MCF 10A (cell line): ENCODE measurements around the gene B4GALT1. TPM values are rescaled to one million over a fixed set of nuclear protein-coding genes. Genes with fewer than 3 reads are reported as not detected.
A peak's percentile ranks its signal among the peaks of the same experiment; 100 is the strongest.

Source experiments
- BruUV-seq: library from RNA; stranded (reverse); fragments of 400-500 nt; replicated peaks from 2 replicates; lab custom pipeline; 2021; lab: Mats Ljungman, UMichigan
- CTCF ChIA-PET: fragments of 300-600 bp; sonication (Branson Sonifier 250); formaldehyde crosslinking; extraction: SDS; loops from one replicate; lab custom pipeline; 2021; ENCODE audit warnings: antibody characterized with exemption, inconsistent platforms; lab: Yijun Ruan, JAX
- POLR2A ChIA-PET: fragments of 300-600, 350-650 bp; sonication (Branson Sonifier 250); formaldehyde crosslinking; extraction: SDS; loops from one replicate; lab custom pipeline; 2020; ENCODE audit warnings: antibody characterized with exemption, inconsistent platforms; lab: Yijun Ruan, JAX
- DNase-seq: peaks from one replicate; pipeline ENCODE4 v3.0.0-alpha.2; 2018; ENCODE audit not compliant: unreplicated experiment
- H3K27ac Mint-ChIP-seq: one replicate; pipeline ENCODE4 v1.8.0; 2022; ENCODE audit warnings: mild to moderate bottlenecking, low read depth, mixed read lengths; ENCODE audit not compliant: unreplicated experiment
- H3K27me3 Mint-ChIP-seq: one replicate; pipeline ENCODE4 v1.8.0; 2022; ENCODE audit warnings: mixed read lengths; ENCODE audit not compliant: insufficient read depth, unreplicated experiment
- H3K36me3 Mint-ChIP-seq: one replicate; pipeline ENCODE4 v1.8.0; 2022; ENCODE audit warnings: mild to moderate bottlenecking, moderate library complexity, mixed read lengths; ENCODE audit not compliant: insufficient read depth, unreplicated experiment
- H3K4me1 Mint-ChIP-seq: one replicate; pipeline ENCODE4 v1.8.0; 2022; ENCODE audit warnings: mixed read lengths; ENCODE audit not compliant: insufficient read depth, unreplicated experiment
- H3K4me3 Mint-ChIP-seq: one replicate; pipeline ENCODE4 v1.8.0; 2022; ENCODE audit warnings: mild to moderate bottlenecking, moderate library complexity, mixed read lengths; ENCODE audit not compliant: unreplicated experiment
- H3K9me3 Mint-ChIP-seq: one replicate; pipeline ENCODE4 v1.8.0; 2022; ENCODE audit warnings: mixed read lengths; ENCODE audit not compliant: unreplicated experiment
- intact Hi-C: fragments of 100-400 bp; cut with micrococcal nuclease; formaldehyde crosslinking; loops from 2 replicates; pipeline ENCODE4 v1.14.1; 2022
- total RNA-seq: library from RNA; stranded (reverse); gene quantifications from 2 replicates; pipeline ENCODE4 v1.2.3, GENCODE V29; 2022
- TF ChIP-seq, protein P1 (sequence below): fragments of 200-600 bp; IDR thresholded peaks from one replicate; pipeline ENCODE4 v1.8.0; 2022; ENCODE audit warnings: antibody characterized with exemption, mild to moderate bottlenecking; ENCODE audit not compliant: unreplicated experiment

The B4GALT1 gene
- total RNA-seq, 1 experiment from 2014 or later: 184 TPM

DNA sequence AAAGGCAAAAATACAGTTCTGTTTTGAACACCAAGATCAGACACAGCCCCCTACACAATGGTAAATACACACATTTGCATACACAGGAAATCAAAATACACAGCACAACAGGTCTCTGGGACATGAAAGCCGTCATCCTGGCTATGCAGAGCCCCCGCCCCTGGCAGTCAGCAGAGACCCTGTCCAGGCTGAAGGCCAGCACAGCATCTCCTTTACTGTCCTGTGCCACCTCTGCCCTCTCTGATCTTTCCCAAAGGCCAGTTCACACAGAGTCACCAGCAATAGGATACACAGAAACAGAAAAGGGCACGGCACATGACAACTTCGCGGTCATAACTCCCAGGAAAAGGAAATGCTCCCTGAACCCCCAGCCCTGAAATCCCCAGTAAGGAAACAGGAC lies 56.5 kb downstream of the B4GALT1 start:
- intact Hi-C loops: no loop called here
- BruUV-seq: TSS peak; percentile 21
- no peak overlapping the region for H3K4me3 Mint-ChIP-seq
- POLR2A ChIA-PET: interaction anchor here (1.0 kb wide), 1 partner anchor 57 kb away, joined by 3 read pairs; the partner anchor contains the start of gene B4GALT1
- CTCF ChIA-PET: no interaction called here
- H3K27ac Mint-ChIP-seq: no peak overlapping the region
- peaks cover 28% of the 10 kb centered on the region for H3K4me1 Mint-ChIP-seq
- H3K27me3 Mint-ChIP-seq: no peaks in the 10 kb centered on the region
- DNase-seq: no peak
- H3K36me3 Mint-ChIP-seq: peaks cover 97% of the 10 kb centered on the region
- TF ChIP-seq, protein P1, sequence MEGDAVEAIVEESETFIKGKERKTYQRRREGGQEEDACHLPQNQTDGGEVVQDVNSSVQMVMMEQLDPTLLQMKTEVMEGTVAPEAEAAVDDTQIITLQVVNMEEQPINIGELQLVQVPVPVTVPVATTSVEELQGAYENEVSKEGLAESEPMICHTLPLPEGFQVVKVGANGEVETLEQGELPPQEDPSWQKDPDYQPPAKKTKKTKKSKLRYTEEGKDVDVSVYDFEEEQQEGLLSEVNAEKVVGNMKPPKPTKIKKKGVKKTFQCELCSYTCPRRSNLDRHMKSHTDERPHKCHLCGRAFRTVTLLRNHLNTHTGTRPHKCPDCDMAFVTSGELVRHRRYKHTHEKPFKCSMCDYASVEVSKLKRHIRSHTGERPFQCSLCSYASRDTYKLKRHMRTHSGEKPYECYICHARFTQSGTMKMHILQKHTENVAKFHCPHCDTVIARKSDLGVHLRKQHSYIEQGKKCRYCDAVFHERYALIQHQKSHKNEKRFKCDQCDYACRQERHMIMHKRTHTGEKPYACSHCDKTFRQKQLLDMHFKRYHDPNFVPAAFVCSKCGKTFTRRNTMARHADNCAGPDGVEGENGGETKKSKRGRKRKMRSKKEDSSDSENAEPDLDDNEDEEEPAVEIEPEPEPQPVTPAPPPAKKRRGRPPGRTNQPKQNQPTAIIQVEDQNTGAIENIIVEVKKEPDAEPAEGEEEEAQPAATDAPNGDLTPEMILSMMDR: no peak
- H3K9me3 Mint-ChIP-seq: no peaks in the 10 kb centered on the region

DNA sequence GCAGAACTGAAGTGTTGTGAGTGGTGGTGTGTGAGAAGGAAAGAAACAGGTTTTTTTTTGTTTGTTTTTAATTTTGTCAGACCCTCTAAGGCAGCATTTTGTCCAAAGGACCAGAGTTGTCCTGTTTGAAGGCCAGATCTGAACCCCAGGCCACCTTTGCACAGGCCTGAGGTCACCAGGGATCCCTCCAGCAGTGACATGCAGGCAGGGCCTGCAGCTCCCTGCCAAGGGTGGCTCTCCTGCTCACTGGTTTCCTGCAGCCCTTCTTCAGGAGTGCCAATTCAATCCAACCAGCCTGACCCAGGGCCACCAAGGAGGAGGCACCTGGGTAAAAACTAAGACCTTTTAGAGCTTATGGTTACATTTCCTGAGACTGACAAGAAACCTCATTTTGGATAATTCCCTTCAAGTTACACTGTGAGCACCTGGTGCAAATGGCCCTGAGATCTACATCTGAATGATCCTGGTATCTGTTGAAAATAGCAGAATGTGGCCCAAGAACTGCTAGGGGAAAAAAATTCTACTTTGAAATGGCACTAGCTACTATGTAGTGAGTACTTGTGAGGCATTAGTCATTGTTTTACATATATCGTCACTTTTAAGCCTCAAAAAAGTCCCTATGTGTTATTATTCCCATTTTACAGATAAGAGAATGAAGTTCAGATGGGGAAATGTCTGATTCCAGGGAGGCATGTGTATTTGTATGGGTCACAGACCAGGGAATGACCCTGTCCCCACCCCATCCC lies 57.1 kb downstream of the B4GALT1 start:
- no TSS peak for BruUV-seq
- peaks cover 93% of the 10 kb centered on the region for H3K36me3 Mint-ChIP-seq
- intact Hi-C loops: no loop called here
- H3K4me1 Mint-ChIP-seq: peaks cover 32% of the 10 kb centered on the region
- TF ChIP-seq, protein P1: no peak
- H3K27me3 Mint-ChIP-seq: no peaks in the 10 kb centered on the region
- H3K4me3 Mint-ChIP-seq: no peak overlapping the region
- H3K9me3 Mint-ChIP-seq: no peaks in the 10 kb centered on the region
- CTCF ChIA-PET: interaction anchor here (0.6 to 1.1 kb wide), 2 partner anchors 8 to 363 kb away, joined by 3 to 5 read pairs; no protein-coding TSS in a partner anchor
- POLR2A ChIA-PET: interaction anchor here (1.0 to 2.0 kb wide), 10 partner anchors 8 to 116 kb away, joined by 3 to 7 read pairs (median 4); partner anchors contain the start of gene B4GALT1
- H3K27ac Mint-ChIP-seq: no peak overlapping the region
- DNase-seq: no peak

DNA sequence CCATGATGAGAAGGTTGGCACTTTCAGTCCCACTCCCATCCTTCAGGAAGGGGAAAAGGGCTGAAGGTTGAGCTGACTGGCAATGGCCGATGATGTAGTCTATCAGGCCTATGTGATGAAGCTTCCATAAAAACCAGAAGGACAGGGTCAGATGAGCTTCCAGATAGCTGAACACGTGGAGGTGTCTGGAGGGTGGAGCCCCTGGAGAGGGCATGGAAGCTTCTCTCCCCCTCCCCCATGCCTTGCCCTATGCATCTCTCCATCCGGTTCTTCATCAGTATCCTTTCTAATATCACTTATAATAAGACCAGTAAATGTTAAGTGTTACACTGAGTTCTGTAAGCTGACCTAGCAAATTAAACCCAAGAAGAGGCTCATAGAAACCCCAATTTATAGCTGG lies 58.0 kb downstream of the B4GALT1 start:
- TF ChIP-seq, protein P1: no peak
- intact Hi-C loops: no loop called here
- H3K36me3 Mint-ChIP-seq: peaks cover 86% of the 10 kb centered on the region
- no peak overlapping the region for H3K4me3 Mint-ChIP-seq
- BruUV-seq: no TSS peak
- H3K27ac Mint-ChIP-seq: no peak overlapping the region
- no peaks in the 10 kb centered on the region for H3K9me3 Mint-ChIP-seq
- DNase-seq: no peak
- H3K4me1 Mint-ChIP-seq: peaks cover 34% of the 10 kb centered on the region
- H3K27me3 Mint-ChIP-seq: no peaks in the 10 kb centered on the region
- ChIA-PET CTCF (interaction anchor here (0.5 to 1.1 kb wide), 6 partner anchors 9 to 1273 kb away, joined by 3 to 5 read pairs (median 3); no protein-coding TSS in a partner anchor), POLR2A (interaction anchor here (0.7 to 2.0 kb wide), 13 partner anchors 9 to 117 kb away, joined by 3 to 7 read pairs (median 4); no protein-coding TSS in a partner anchor)

DNA sequence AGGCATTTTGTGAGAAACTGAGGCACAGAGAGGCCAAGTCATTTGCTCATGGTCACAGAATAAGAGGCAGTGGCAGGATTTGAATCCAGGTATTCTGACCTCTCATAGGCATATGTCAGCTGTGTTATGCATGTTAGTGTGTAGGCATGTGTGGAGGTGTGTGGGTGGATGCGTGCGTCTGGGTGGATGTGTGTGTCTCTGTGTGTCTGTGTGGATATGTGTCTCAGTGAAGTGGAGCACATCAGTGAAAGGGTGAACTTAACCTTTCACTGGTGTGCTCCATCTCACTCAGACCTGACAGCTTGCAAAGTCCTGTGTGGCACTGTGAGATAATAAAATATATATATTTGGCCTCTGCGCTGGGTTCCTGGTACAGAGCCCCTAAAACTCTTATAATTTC lies 58.7 kb downstream of the B4GALT1 start:
- peaks cover 86% of the 10 kb centered on the region for H3K36me3 Mint-ChIP-seq
- no TSS peak for BruUV-seq
- CTCF ChIA-PET: interaction anchor here (0.5 to 1.0 kb wide), 5 partner anchors 21 to 1272 kb away, joined by 3 to 8 read pairs (median 3); no protein-coding TSS in a partner anchor

More for the DNA sequence above, 58.7 kb downstream of the B4GALT1 start:
- no peaks in the 10 kb centered on the region for H3K27me3 Mint-ChIP-seq
- intact Hi-C loops: no loop called here
- no peaks in the 10 kb centered on the region for H3K9me3 Mint-ChIP-seq
- no peak overlapping the region for H3K27ac Mint-ChIP-seq
- H3K4me1 Mint-ChIP-seq: peaks cover 35% of the 10 kb centered on the region
- TF ChIP-seq, protein P1: no peak
- no peak overlapping the region for H3K4me3 Mint-ChIP-seq
- DNase-seq: no peak
- POLR2A ChIA-PET: interaction anchor here (0.9 to 2.0 kb wide), 11 partner anchors 9 to 118 kb away, joined by 3 to 7 read pairs (median 4); no protein-coding TSS in a partner anchor
